HG03108 (cell line): ENCODE measurements around the gene CAMK2G.

Source experiments
- ATAC-seq: cut with Tn5 transposase; IDR thresholded peaks from one replicate; pipeline ENCODE4 v1.9.1; 2021; ENCODE audit warnings: moderate library complexity; ENCODE audit not compliant: unreplicated experiment

The CAMK2G gene

GRCh38 chr10:73780966-73781365 lies 93.4 kb downstream of the CAMK2G start:
- ATAC-seq: no peak

DNA sequence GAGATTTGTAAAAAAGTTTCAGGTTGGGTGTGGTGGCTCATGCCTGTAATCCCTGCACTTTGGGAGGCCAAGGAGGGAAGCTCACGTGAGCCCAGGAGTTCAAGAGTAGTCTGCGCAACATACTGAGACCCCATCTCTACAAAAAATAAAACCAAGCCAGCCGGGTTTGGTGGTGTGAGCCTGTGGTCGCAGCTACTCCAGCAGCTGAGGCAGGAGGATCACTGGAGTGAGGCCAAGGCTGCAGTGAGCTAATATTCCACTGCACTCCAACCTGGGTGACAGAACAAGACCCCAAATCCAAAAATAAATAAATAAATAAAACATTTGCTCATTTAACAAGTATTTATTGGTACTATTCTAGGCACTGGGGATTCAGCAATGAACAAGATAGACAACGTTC lies 94.1 kb downstream of the CAMK2G start:
- ATAC-seq: no peak

- ATAC-seq: no peak
Measured at GRCh38 chr10:73779539-73780197, 94.7 kb downstream of the CAMK2G start.

DNA sequence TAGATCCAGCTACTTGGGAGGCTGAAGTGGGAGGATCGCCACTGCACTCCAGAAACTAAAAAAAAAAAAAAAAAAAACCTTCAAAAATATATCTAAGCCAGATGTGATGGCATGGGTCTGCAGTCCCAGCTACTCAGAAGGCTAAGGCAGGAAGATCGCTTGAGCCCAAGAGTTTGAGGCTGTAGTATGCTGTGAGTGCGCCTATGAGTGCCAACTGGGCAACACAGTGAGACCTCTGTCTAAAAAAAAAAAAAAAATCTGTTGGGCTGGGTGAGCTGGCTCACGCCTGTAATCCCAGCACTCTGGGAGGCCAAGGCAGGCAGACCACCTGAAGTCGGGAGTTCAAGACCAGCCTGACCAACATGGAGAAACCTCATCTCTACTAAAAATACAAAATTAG lies 95.3 kb downstream of the CAMK2G start:
- no peak for ATAC-seq

DNA sequence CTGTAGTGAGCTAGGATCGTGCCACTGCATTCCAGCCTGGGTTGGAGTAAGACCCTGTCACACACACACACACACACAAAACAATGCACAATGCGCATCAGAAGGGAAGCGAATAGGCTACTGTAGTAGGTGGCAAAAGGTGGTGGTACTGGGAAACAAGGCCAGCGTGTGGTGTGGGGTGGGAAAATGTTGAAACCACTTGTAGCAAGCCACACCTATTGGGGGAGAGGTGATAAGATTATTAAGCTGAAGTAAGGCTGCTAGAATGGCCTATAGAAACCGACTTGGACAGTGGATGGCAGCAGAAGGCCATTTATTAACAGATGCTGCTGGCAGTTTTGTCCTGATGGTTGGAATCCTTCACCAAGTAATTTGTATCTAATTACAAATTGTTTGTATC lies 99.7 kb downstream of the CAMK2G start:
- no peak for ATAC-seq

DNA sequence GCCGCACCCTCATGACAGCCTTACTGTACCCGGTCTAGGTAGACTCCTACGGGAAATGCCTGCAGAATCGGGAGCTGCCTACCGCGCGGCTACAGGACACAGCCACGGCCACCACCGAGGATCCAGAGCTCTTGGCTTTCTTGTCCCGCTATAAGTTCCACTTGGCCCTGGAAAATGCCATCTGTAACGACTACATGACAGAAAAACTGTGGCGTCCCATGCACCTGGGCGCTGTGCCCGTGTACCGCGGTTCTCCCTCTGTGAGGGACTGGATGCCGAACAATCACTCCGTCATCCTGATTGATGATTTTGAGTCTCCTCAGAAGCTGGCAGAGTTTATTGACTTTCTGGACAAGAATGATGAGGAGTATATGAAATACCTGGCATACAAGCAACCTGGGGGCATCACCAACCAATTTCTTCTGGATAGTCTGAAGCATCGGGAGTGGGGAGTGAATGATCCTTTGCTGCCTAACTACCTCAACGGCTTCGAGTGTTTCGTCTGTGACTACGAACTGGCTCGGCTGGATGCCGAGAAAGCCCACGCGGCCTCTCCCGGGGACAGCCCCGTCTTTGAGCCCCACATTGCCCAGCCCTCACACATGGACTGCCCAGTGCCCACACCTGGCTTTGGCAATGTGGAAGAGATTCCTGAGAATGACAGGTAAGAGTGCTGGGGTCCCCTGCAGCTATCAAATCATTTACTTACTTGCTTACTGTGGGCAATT lies 101.0 kb downstream of the CAMK2G start:
- ATAC-seq: no peak

DNA sequence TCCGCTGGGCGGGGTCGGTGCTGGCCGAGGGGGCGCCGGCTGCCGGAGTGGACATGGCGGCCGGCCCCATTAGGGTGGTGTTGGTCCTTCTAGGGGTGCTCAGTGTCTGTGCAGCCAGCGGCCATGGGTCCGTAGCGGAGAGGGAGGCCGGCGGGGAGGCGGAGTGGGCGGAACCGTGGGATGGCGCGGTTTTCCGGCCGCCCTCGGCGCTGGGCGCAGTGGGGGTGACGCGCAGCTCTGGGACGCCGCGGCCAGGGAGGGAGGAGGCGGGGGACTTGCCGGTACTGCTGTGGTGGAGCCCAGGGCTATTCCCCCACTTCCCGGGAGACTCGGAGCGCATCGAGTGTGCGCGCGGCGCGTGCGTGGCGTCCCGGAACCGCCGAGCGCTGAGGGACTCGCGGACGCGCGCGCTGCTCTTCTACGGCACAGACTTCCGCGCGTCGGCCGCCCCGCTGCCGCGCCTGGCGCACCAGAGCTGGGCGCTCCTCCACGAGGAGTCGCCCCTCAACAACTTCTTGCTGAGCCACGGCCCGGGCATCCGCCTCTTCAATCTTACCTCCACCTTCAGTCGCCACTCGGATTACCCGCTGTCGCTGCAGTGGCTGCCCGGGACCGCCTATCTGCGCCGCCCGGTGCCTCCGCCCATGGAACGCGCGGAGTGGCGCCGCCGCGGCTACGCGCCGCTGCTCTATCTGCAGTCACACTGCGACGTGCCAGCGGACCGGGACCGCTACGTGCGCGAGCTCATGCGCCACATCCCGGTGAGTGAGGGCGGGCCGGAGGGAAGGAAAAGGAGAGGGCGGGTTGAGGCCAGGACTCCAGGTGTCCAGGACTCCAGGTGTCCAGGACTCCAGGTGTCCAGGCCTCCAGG lies 101.8 kb downstream of the CAMK2G start:
- ATAC-seq: peak; percentile 56

- peak; percentile 41 for ATAC-seq
Measured at GRCh38 chr10:73771722-73772280, 102.6 kb downstream of the CAMK2G start.

DNA sequence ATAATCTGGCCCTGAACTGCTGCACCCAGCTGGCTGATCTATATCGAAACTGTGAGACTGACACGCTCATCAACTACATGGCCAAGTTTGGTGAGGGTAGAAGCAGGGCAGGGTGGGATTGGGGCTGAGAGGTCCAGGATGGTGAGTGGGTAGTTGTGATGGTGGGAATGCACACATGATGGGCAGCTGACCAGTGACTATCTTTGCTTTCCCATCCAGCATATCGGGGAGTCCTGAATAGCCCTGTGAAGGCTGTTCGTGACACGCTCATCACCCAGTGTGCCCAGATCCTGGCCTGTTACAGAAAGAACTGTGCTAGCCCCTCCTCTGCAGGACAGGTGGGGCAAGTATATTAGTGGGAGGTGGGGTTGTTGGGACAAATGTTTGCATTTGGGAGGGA lies 105.0 kb downstream of the CAMK2G start:
- no peak for ATAC-seq

- no peak for ATAC-seq
Measured at GRCh38 chr10:73768881-73769280, 105.5 kb downstream of the CAMK2G start.

- ATAC-seq: no peak
Measured at GRCh38 chr10:73765066-73765465, 109.3 kb downstream of the CAMK2G start.

GRCh38 chr10:73763343-73763742 lies 111.0 kb downstream of the CAMK2G start:
- no peak for ATAC-seq

DNA sequence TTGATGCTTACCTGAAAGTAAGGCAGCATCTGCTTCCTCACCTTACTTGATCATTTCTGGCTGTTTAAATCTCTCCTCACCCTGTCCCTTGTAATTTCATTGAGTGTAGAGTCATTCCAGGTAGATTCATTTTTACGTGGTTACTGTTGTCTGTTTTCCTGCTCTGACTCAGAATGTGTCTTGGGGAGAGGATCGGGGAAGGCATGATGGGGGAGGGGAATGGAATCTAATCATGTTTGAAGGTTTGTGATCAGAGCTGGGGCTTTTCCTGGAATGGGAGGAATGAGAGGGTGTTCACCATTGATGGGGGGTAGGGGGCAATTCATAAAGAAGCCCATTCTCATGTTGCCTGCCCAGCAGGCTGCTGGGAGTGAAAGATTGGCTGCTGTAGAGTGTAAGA lies 111.4 kb downstream of the CAMK2G start:
- no peak for ATAC-seq
